Naive thymus-derived CD4-positive, alpha-beta T cell (primary cell): ENCODE measurements around the gene CCDC137. TPM values are rescaled to one million over a fixed set of nuclear protein-coding genes. Genes with fewer than 3 reads are reported as not detected.

Source experiments
- ATAC-seq: fragments of 150-1000 bp; cut with Tn5 transposase; 2 replicates; pipeline ENCODE4 v1.10.0; 2021; ENCODE audit warnings: mild to moderate bottlenecking, moderate library complexity
- CTCF ChIA-PET: fragments of 350-600 bp; sonication (Branson Sonifier 250); formaldehyde crosslinking; loops from one replicate; lab custom pipeline; 2021; ENCODE audit warnings: antibody characterized with exemption; lab: Charles Lee
- POLR2A ChIA-PET: fragments of 350-600 bp; sonication (Branson Sonifier 250); formaldehyde crosslinking; loops from one replicate; lab custom pipeline; 2021; ENCODE audit warnings: antibody characterized with exemption, inconsistent platforms; lab: Charles Lee
- DNase-seq, 9 donors: peaks; one replicate each; pipeline versions ENCODE4 v3.0.0 to v3.0.0-alpha.2; 2020 to 2022; ENCODE audit warnings: mixed read lengths in 1 of 9
- H3K27ac ChIP-seq: one replicate; pipeline ENCODE4 v1.7.0; 2013; ENCODE audit warnings: mild to moderate bottlenecking, low read depth, low read length, moderate library complexity
- H3K27me3 ChIP-seq, 2 donors: one replicate each; pipeline ENCODE4 v1.7.0; 2013; ENCODE audit warnings: low read length in 2 of 2, mild to moderate bottlenecking in 2 of 2, moderate library complexity in 2 of 2; ENCODE audit not compliant: control insufficient read depth in 2 of 2, insufficient read depth in 2 of 2
- H3K36me3 ChIP-seq, 3 experiments: 1 replicate in 2 of 3; 2 replicates in 1 of 3; pipeline ENCODE4 v1.7.0; 2013; ENCODE audit warnings: low read length in 3 of 3, mild to moderate bottlenecking in 3 of 3, moderate library complexity in 1 of 3; ENCODE audit not compliant: insufficient read depth in 3 of 3, control insufficient read depth in 2 of 3
- H3K4me1 ChIP-seq, 2 donors: one replicate each; pipeline ENCODE4 v1.7.0; 2013; ENCODE audit warnings: low read length in 2 of 2, mild to moderate bottlenecking in 2 of 2, moderate library complexity in 1 of 2; ENCODE audit not compliant: control insufficient read depth in 2 of 2, insufficient read depth in 2 of 2
- H3K4me3 ChIP-seq: 2 replicates; pipeline ENCODE4 v1.7.0; 2013; ENCODE audit warnings: mild to moderate bottlenecking, low read length
- H3K9me3 ChIP-seq, 3 experiments: 1 replicate in 2 of 3; 2 replicates in 1 of 3; pipeline ENCODE4 v1.7.0; 2013; ENCODE audit warnings: low read length in 3 of 3; ENCODE audit not compliant: control insufficient read depth in 2 of 3
- H3K27ac Mint-ChIP-seq, 9 donors: one replicate each; pipeline ENCODE4 v1.8.0; 2020 to 2022; ENCODE audit warnings: mixed read lengths in 9 of 9, mild to moderate bottlenecking in 8 of 9, moderate library complexity in 5 of 9, inconsistent platforms in 2 of 9
- H3K27me3 Mint-ChIP-seq, 5 donors: one replicate each; pipeline ENCODE4 v1.8.0; 2021 to 2022; ENCODE audit warnings: mixed read lengths in 5 of 5, mild to moderate bottlenecking in 1 of 5
- H3K36me3 Mint-ChIP-seq, 5 donors: one replicate each; pipeline ENCODE4 v1.8.0; 2020 to 2022; ENCODE audit warnings: mixed read lengths in 5 of 5, mild to moderate bottlenecking in 3 of 5, inconsistent platforms in 1 of 5
- H3K4me1 Mint-ChIP-seq, 7 donors: one replicate each; pipeline ENCODE4 v1.8.0; 2020 to 2022; ENCODE audit warnings: mixed read lengths in 7 of 7, mild to moderate bottlenecking in 3 of 7, inconsistent platforms in 1 of 7
- H3K4me3 Mint-ChIP-seq, 10 donors: one replicate each; pipeline ENCODE4 v1.8.0; 2020 to 2022; ENCODE audit warnings: mild to moderate bottlenecking in 10 of 10, mixed read lengths in 10 of 10, moderate library complexity in 6 of 10, inconsistent platforms in 2 of 10
- H3K9me3 Mint-ChIP-seq, 11 donors: one replicate each; pipeline ENCODE4 v1.8.0; 2020 to 2022; ENCODE audit warnings: mixed read lengths in 11 of 11, mild to moderate bottlenecking in 4 of 11, inconsistent platforms in 1 of 11, moderate library complexity in 1 of 11
- intact Hi-C, 2 donors: fragments of 100-400 bp; cut with micrococcal nuclease; formaldehyde crosslinking; loops; one replicate each; pipeline ENCODE4 v1.15.1; 2023
- polyA plus RNA-seq, 2 donors: library from polyadenylated mRNA; unstranded; fragments of 300-500 nt; fragmentation: Illumina TruSeq; gene quantifications; one replicate each; pipeline ENCODE4 v1.2.3, GENCODE V29; 2021
- total RNA-seq, 6 experiments: library from RNA in 5 of 6; stranded (reverse) in 5 of 6; gene quantifications; 1 replicate in 5 of 6; 2 replicates in 1 of 6; pipeline ENCODE4 v1.2.3 and lab custom pipeline; 2021 to 2026

CCDC137 gene
- total and polyA plus RNA-seq, 7 experiments from 2014 or later, result 10.0 to 33.5 (median 26.0) TPM

DNA sequence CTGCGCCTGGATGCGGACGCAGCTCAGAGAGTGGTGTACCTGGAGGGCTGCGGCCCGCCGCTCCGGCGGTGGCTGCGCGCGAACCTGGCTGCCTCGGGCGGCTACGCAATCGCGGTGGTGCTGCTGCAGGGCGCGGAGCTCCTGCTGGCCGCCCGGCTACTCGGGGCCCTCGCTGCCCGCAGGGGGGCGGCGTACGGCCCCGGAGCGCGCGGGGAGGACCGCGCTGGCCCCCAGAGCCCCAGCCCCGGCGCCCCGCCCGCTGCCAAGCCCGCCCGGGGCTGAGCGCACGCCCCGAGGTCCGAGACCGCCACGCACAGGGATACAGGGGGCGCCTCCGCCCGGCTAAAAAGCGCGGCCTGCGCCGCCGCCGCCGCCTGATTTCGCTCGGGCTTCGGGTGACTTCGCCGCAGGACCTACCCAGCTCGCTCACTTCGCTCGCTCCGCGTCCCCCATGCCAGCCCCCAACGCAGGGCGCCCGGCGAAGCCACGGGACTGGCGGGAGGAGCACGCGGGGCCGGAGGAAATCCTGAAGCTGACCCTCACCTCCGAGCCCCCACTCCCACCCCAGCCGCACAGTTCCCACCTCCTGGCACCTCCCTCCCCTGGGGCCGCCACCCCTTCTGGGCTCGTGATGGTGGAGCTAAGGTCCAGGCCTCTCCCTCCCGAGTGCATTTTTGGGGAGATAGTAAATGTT lies 18.4 kb upstream of the CCDC137 start:
- CTCF ChIA-PET, result no interaction called here

DNA sequence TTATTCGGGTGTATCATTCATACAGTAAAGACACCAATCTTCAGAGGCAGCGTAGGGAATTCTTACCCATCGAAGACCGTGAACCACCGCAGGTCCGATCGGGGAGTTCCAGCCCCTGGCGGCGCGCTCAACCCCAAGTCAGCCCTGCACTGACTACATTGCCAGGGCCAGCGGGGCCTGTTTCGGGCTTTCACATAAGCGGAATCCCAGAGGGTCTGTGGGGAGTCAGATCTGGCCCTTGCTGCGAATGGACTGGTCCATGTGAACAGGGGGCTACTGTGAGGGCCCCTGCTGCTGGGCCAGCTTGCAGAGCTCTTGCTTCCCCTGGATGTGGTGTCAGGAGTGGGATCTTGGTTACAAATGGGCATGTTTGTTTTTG lies 17.8 kb upstream of the CCDC137 start:
- DNase-seq (no peak), ATAC-seq (no peak)
- Mint-ChIP-seq H3K4me3 (no peak overlapping the region), H3K36me3 (peaks cover 0 to 6% (median 0%) of the 10 kb centered on the region in 5 donors), H3K4me1 (peaks cover 7 to 17% (median 9%) of the 10 kb centered on the region in 7 donors), H3K27ac (no peak overlapping the region), H3K9me3 (peaks cover 0 to 14% (median 0%) of the 10 kb centered on the region in 11 donors), H3K27me3 (peaks cover 4 to 27% (median 15%) of the 10 kb centered on the region in 5 donors)
- Histone ChIP-seq H3K27ac (no peak overlapping the region), H3K4me1 (peaks cover 0 to 5% of the 10 kb centered on the region in 2 donors), H3K9me3 (peaks cover 0 to 11% (median 0%) of the 10 kb centered on the region in 3 experiments), H3K36me3 (no peaks in the 10 kb centered on the region), H3K4me3 (no peak overlapping the region), H3K27me3 (peaks cover 0 to 8% of the 10 kb centered on the region in 2 donors)
- ChIA-PET POLR2A (interaction anchor here (1.0 kb wide), 1 partner anchor 14 kb away, joined by 3 read pairs; no protein-coding TSS in a partner anchor), CTCF (no interaction called here)
- intact Hi-C loops, result no loop called here

More for the DNA sequence above, 18.4 kb upstream of the CCDC137 start:
- intact Hi-C loops, result no loop called here
- Mint-ChIP-seq H3K9me3 (peaks cover 0 to 14% (median 0%) of the 10 kb centered on the region in 11 donors), H3K27ac (no peak overlapping the region), H3K4me1 (peaks cover 2 to 12% (median 4%) of the 10 kb centered on the region in 7 donors), H3K36me3 (peaks cover 0 to 3% (median 0%) of the 10 kb centered on the region in 5 donors), H3K27me3 (peaks cover 4 to 27% (median 15%) of the 10 kb centered on the region in 5 donors), H3K4me3 (no peak overlapping the region)
- Histone ChIP-seq H3K36me3 (no peaks in the 10 kb centered on the region), H3K27me3 (peaks cover 0 to 4% of the 10 kb centered on the region in 2 donors), H3K27ac (no peak overlapping the region), H3K4me3 (no peak overlapping the region), H3K9me3 (peaks cover 0 to 11% (median 0%) of the 10 kb centered on the region in 3 experiments), H3K4me1 (peaks cover 0 to 2% of the 10 kb centered on the region in 2 donors)
- POLR2A ChIA-PET, result interaction anchor here (1.0 kb wide), 1 partner anchor 15 kb away, joined by 3 read pairs; no protein-coding TSS in a partner anchor
- DNase-seq (no peak), ATAC-seq (no peak)

DNA sequence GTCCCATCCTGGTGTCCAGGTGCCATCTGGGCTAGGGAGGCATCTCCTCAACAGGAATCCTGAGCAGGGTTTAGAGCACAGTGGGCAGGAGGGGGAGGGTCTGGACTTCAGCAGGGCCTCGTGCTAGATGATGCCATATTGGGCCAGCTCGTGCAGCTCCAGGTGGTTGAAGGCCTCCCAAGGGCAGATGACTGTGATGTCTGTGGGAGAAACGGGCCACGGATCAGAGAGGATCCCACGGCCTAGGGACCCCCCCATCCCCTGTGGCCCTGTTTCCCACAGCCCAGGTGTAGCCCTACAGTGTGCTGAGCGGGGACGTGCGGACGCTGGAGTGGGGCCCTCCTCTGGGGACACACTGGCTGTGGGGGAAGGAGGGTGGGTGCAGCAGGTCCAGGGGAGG lies 15.6 kb upstream of the CCDC137 start:
- Histone ChIP-seq H3K27ac (no peak overlapping the region), H3K36me3 (no peaks in the 10 kb centered on the region), H3K9me3 (peaks cover 0 to 11% (median 0%) of the 10 kb centered on the region in 3 experiments), H3K4me3 (no peak overlapping the region), H3K27me3 (peaks cover 0 to 8% of the 10 kb centered on the region in 2 donors), H3K4me1 (peaks cover 0 to 5% of the 10 kb centered on the region in 2 donors)
- Mint-ChIP-seq H3K4me3 (no peak overlapping the region), H3K4me1 (peaks cover 8 to 24% (median 16%) of the 10 kb centered on the region in 7 donors), H3K27ac (no peak overlapping the region), H3K9me3 (peaks cover 0 to 14% (median 0%) of the 10 kb centered on the region in 11 donors), H3K27me3 (peaks cover 4 to 27% (median 15%) of the 10 kb centered on the region in 5 donors), H3K36me3 (peaks cover 0 to 6% (median 0%) of the 10 kb centered on the region in 5 donors)
- DNase-seq (no peak), ATAC-seq (no peak)
- ChIA-PET CTCF (no interaction called here), POLR2A (no interaction called here)
- intact Hi-C loops, result no loop called here

DNA sequence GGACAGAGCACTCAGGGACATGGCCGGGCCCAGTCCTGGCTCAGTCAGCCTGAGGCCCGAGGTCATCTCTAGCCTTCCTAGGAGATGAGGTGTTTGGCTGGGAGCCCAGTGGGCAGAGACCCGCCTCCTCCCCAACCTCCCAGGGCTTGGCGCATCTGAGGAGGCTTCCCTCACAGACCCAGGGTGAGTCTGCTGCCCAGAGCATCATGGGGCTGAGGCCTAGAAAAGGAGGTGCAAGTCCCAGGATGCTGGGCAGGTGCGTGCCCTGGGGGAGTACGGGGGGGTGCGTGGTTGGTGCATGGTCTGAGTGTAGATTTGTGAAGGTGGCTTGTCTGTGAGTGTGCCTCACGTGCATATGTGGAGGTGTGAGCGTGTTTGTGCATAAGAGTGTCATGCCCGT lies 14.8 kb upstream of the CCDC137 start:
- Histone ChIP-seq H3K36me3 (no peaks in the 10 kb centered on the region), H3K27me3 (peaks cover 0 to 8% of the 10 kb centered on the region in 2 donors), H3K9me3 (peaks cover 0 to 11% (median 0%) of the 10 kb centered on the region in 3 experiments), H3K4me3 (no peak overlapping the region), H3K4me1 (peaks cover 0 to 5% of the 10 kb centered on the region in 2 donors), H3K27ac (no peak overlapping the region)
- DNase-seq (no peak), ATAC-seq (no peak)
- CTCF ChIA-PET, result no interaction called here
- Mint-ChIP-seq H3K27me3 (peaks cover 4 to 26% (median 15%) of the 10 kb centered on the region in 5 donors), H3K9me3 (peaks cover 0 to 14% (median 0%) of the 10 kb centered on the region in 11 donors), H3K4me3 (peak overlapping the region in 5 of 10 donors; percentile 27 to 56 (median 39)), H3K27ac (peak overlapping the region in 1 of 9 donors; percentile 23), H3K36me3 (peaks cover 0 to 6% (median 0%) of the 10 kb centered on the region in 5 donors), H3K4me1 (peaks cover 8 to 24% (median 17%) of the 10 kb centered on the region in 7 donors)
- POLR2A ChIA-PET, result no interaction called here
- intact Hi-C loops, result no loop called here

DNA sequence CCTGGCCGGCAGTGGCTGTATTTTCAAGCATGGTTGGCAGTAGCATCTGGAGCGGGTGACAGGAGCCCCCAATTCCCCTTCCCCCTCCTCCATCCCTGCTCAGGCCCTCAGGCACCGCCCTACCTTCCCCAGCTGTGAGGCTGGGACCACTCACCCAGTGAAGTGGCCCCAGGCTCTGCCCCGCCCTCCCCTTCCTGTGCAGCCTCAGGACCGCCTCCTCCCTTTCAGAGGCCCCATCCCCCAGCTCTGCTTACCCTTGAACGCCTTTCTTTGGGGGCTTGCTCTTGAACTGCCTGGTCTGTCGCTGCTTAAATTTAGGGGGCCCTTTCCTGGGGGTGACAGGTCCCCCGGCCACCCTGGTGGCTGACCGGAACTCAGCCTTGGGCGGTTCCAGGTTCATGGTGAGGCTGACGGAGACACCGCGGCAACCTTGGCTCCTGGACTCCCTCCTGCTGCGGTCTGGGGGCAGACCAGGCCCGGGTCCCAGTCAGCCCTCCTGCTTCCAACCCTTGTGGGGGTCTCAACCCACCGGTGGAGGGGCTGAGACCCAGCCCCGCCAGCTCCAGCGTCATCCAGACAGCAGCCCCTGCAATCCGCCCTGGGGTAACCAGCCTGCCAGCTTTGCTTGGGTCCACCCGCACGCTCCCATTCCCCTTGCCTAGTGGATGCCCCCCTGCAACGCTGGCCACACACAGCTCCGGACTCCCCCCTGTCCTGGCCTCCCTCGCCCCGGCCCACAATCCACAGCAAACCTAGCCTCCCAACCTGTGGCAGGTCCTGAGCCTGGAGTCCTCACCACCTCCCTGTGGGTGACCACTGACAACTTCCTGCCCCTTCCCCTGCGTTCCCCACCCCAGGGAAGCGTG lies 13.4 kb upstream of the CCDC137 start:
- Histone ChIP-seq H3K4me1 (peaks cover 0 to 5% of the 10 kb centered on the region in 2 donors), H3K27ac (no peak overlapping the region), H3K4me3 (no peak overlapping the region), H3K27me3 (peaks cover 0 to 8% of the 10 kb centered on the region in 2 donors), H3K9me3 (peaks cover 0 to 11% (median 0%) of the 10 kb centered on the region in 3 experiments), H3K36me3 (no peaks in the 10 kb centered on the region)
- ChIA-PET CTCF (no interaction called here), POLR2A (interaction anchor here (0.6 to 2.0 kb wide), 3 partner anchors 10 to 1178 kb away, joined by 3 to 8 read pairs (median 3); no protein-coding TSS in a partner anchor)
- Mint-ChIP-seq H3K4me1 (peaks cover 8 to 32% (median 20%) of the 10 kb centered on the region in 7 donors), H3K9me3 (peaks cover 0 to 14% (median 0%) of the 10 kb centered on the region in 11 donors), H3K36me3 (peaks cover 0 to 6% (median 0%) of the 10 kb centered on the region in 5 donors), H3K27me3 (peaks cover 4 to 22% (median 15%) of the 10 kb centered on the region in 5 donors), H3K27ac (peak overlapping the region in 8 of 9 donors; percentile 9 to 89 (median 64)), H3K4me3 (peak overlapping the region; percentile 44 to 93 (median 72))
- peak; percentile 52 for ATAC-seq
- peak in 1 of 9 donors; percentile 38 for DNase-seq
- intact Hi-C loops, result no loop called here
